IMR-90 (cell line): ENCODE results near the gene SPATA24.

Source experiments
- BHLHE40 ChIP-seq: fragments of 150-350 bp; IDR thresholded peaks from 2 replicates; pipeline ENCODE4 v1.6.1; 2016; ENCODE audit warnings: mild to moderate bottlenecking, low read depth, low read length
- CEBPB ChIP-seq: IDR thresholded peaks from 2 replicates; pipeline ENCODE4 v1.6.1; 2012; ENCODE audit warnings: low read depth, low read length, improper control_type of control experiment
- CHD1 ChIP-seq: IDR thresholded peaks from 2 replicates; pipeline ENCODE4 v1.6.1; 2012; ENCODE audit warnings: low read depth, low read length, improper control_type of control experiment
- ELK1 ChIP-seq: fragments of 150-350 bp; IDR thresholded peaks from 2 replicates; pipeline ENCODE4 v1.6.1; 2016; ENCODE audit warnings: low read depth, mild to moderate bottlenecking, low read length, moderate library complexity, borderline replicate concordance
- FOS ChIP-seq: fragments of 150-350 bp; IDR thresholded peaks from 2 replicates; pipeline ENCODE4 v1.6.1; 2016; ENCODE audit warnings: low read depth, low read length
- MAZ ChIP-seq: IDR thresholded peaks from 2 replicates; pipeline ENCODE4 v1.6.1; 2012; ENCODE audit warnings: low read depth, mild to moderate bottlenecking, low read length, improper control_type of control experiment, moderate library complexity, borderline replicate concordance
- MXI1 ChIP-seq: IDR thresholded peaks from 2 replicates; pipeline ENCODE4 v1.6.1; 2012; ENCODE audit warnings: low read depth, mild to moderate bottlenecking, low read length, moderate library complexity, borderline replicate concordance
- POLR2A ChIP-seq: IDR thresholded peaks from 2 replicates; pipeline ENCODE4 v1.6.1; 2012; ENCODE audit warnings: mild to moderate bottlenecking, low read depth, low read length
- RAD21 ChIP-seq: IDR thresholded peaks from 2 replicates; pipeline ENCODE4 v1.6.1; 2012; ENCODE audit warnings: low read length, improper control_type of control experiment
- RCOR1 ChIP-seq: IDR thresholded peaks from 2 replicates; pipeline ENCODE4 v1.6.1; 2012; ENCODE audit warnings: mild to moderate bottlenecking, low read length, improper control_type of control experiment; ENCODE audit not compliant: insufficient replicate concordance
- RFX5 ChIP-seq: IDR thresholded peaks from 2 replicates; pipeline ENCODE4 v1.8.0; 2012; ENCODE audit warnings: low read depth, mild to moderate bottlenecking, low read length, moderate library complexity
- SMC3 ChIP-seq: fragments of 150-350 bp; IDR thresholded peaks from 2 replicates; pipeline ENCODE4 v1.6.1; 2016; ENCODE audit warnings: low read depth, mild to moderate bottlenecking, antibody characterized with exemption, low read length, moderate library complexity
- TF ChIP-seq, protein P1 (sequence below): conservative IDR thresholded peaks from 2 replicates; pipeline ENCODE4 v1.5.1; 2012; ENCODE audit warnings: mild to moderate bottlenecking, low read depth, low read length, improper control_type of control experiment
- TF ChIP-seq, protein P2 (sequence below): fragments of 150-350 bp; IDR thresholded peaks from 2 replicates; pipeline ENCODE4 v1.6.1; 2017; ENCODE audit warnings: mild to moderate bottlenecking, antibody characterized with exemption, low read length, low read depth

DNA sequence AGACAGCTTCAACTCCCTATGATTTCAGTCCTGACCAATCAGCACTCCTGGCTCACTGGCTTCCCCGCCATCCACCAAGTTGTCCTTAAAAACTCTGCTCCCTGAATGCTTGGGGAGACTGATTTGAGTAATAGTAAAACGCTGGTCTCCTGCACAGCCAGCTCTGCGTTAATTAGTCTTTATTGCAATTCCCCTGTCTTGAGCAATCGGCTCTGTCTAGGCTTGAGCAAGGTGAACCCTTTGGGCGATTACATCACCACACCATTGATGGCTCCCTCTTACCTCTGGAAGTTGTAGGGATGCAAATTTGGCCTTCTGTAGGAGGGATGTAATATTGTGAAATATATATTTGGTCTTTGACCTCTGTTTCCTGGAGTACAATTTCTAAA lies 17.8 kb downstream of the SPATA24 start:
- no peak for TF ChIP-seq RAD21
- TF ChIP-seq, protein P1, sequence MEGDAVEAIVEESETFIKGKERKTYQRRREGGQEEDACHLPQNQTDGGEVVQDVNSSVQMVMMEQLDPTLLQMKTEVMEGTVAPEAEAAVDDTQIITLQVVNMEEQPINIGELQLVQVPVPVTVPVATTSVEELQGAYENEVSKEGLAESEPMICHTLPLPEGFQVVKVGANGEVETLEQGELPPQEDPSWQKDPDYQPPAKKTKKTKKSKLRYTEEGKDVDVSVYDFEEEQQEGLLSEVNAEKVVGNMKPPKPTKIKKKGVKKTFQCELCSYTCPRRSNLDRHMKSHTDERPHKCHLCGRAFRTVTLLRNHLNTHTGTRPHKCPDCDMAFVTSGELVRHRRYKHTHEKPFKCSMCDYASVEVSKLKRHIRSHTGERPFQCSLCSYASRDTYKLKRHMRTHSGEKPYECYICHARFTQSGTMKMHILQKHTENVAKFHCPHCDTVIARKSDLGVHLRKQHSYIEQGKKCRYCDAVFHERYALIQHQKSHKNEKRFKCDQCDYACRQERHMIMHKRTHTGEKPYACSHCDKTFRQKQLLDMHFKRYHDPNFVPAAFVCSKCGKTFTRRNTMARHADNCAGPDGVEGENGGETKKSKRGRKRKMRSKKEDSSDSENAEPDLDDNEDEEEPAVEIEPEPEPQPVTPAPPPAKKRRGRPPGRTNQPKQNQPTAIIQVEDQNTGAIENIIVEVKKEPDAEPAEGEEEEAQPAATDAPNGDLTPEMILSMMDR, result no peak
- no peak for TF ChIP-seq POLR2A
- no peak for TF ChIP-seq BHLHE40
- no peak for TF ChIP-seq FOS
- TF ChIP-seq SMC3, result no peak
- TF ChIP-seq CEBPB, result peak; percentile 55
- TF ChIP-seq RCOR1, result no peak
- no peak for TF ChIP-seq RFX5
- no peak for TF ChIP-seq ELK1
- no peak for TF ChIP-seq MAZ
- no peak for TF ChIP-seq CHD1
- TF ChIP-seq, protein P2, sequence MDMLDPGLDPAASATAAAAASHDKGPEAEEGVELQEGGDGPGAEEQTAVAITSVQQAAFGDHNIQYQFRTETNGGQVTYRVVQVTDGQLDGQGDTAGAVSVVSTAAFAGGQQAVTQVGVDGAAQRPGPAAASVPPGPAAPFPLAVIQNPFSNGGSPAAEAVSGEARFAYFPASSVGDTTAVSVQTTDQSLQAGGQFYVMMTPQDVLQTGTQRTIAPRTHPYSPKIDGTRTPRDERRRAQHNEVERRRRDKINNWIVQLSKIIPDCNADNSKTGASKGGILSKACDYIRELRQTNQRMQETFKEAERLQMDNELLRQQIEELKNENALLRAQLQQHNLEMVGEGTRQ, result no peak
- TF ChIP-seq MXI1, result no peak
